ENCODE data around the gene ATP6V1C2.

GRCh38 chr2:10720306-10720705, 1.1 kb upstream of the ATP6V1C2 start:
- TF ChIP-seq CTCF (IDR thresholded peaks at IDR 0.05; ENCODE audit: low read depth, low read length, poor library complexity, severe bottlenecking) (no peak), EZH2phosphoT487 (IDR thresholded peaks at IDR 0.05; ENCODE audit: borderline replicate concordance, low read length) (no peak)

All from DOHH2 (cell line).